Islet precursor cell (in vitro differentiated cells): ENCODE measurements around the gene MEF2D.

Experiments
- DNase-seq: peaks from one replicate; pipeline ENCODE4 v3.0.0-alpha.2; 2018

The MEF2D gene

GRCh38 chr1:156523801-156524480, 23.4 kb upstream of the MEF2D start:
- no peak for DNase-seq

- DNase-seq: no peak
Measured at GRCh38 chr1:156522443-156522970, 21.9 kb upstream of the MEF2D start.

GRCh38 chr1:156517748-156518147, 17.2 kb upstream of the MEF2D start:
- DNase-seq: no peak

GRCh38 chr1:156516821-156517220, 16.2 kb upstream of the MEF2D start:
- DNase-seq: no peak

- DNase-seq: no peak
Measured at GRCh38 chr1:156515956-156516355, 15.4 kb upstream of the MEF2D start.

GRCh38 chr1:156513185-156513584, 12.6 kb upstream of the MEF2D start:
- DNase-seq: no peak

GRCh38 chr1:156511644-156512043, 11.1 kb upstream of the MEF2D start:
- DNase-seq: no peak

GRCh38 chr1:156510709-156511108, 10.1 kb upstream of the MEF2D start:
- DNase-seq: no peak

GRCh38 chr1:156509424-156510034, 9.0 kb upstream of the MEF2D start:
- no peak for DNase-seq

GRCh38 chr1:156508955-156509234, 8.3 kb upstream of the MEF2D start:
- no peak for DNase-seq

- no peak for DNase-seq
Measured at GRCh38 chr1:156508205-156508954, 7.8 kb upstream of the MEF2D start.

- DNase-seq: no peak
Measured at GRCh38 chr1:156506450-156506849, 5.9 kb upstream of the MEF2D start.

GRCh38 chr1:156505679-156506298, 5.2 kb upstream of the MEF2D start:
- no peak for DNase-seq

GRCh38 chr1:156504821-156505678, 4.5 kb upstream of the MEF2D start:
- DNase-seq: peak; percentile 96

GRCh38 chr1:156504438-156504813, 3.9 kb upstream of the MEF2D start:
- no peak for DNase-seq

GRCh38 chr1:156503698-156504437, 3.3 kb upstream of the MEF2D start:
- no peak for DNase-seq

- peak; percentile 93 for DNase-seq
Measured at GRCh38 chr1:156502894-156503697, 2.5 kb upstream of the MEF2D start.

GRCh38 chr1:156502391-156502893, 1.9 kb upstream of the MEF2D start:
- DNase-seq: no peak

- peak; percentile 97 for DNase-seq
Measured at GRCh38 chr1:156500793-156501506, 375 bp upstream of the MEF2D start.
